HepG2 (cell line): ENCODE data around the gene EDC3.

Experiments
- ETV5 ChIP-seq: IDR thresholded peaks from 2 replicates; pipeline ENCODE4 v1.6.1; 2018; ENCODE audit warnings: missing biosample characterization, missing genetic modification reagents, inconsistent platforms, borderline replicate concordance
- JUND ChIP-seq: sonication (generic); formaldehyde crosslinking; IDR thresholded peaks from 2 replicates; pipeline ENCODE4 v1.8.0; 2022; ENCODE audit warnings: mild to moderate bottlenecking, missing genetic modification reagents
- MXD4 ChIP-seq: IDR thresholded peaks from 2 replicates; pipeline ENCODE4 v1.6.1; 2016; ENCODE audit warnings: mild to moderate bottlenecking, missing biosample characterization, missing genetic modification reagents
- NCOR1 ChIP-seq: fragments of 200-600 bp; sonication (generic); IDR thresholded peaks from 2 replicates; pipeline ENCODE4 v1.7.0; 2017; ENCODE audit warnings: antibody characterized with exemption, low read length, borderline replicate concordance
- RFX5 ChIP-seq: IDR thresholded peaks from 2 replicates; pipeline ENCODE4 v1.6.1; 2011; ENCODE audit warnings: low read depth, low read length, improper control_type of control experiment
- SMC3 ChIP-seq: IDR thresholded peaks from 2 replicates; pipeline ENCODE4 v1.6.1; 2011; ENCODE audit warnings: low read length, improper control_type of control experiment
- SNRNP70 ChIP-seq: fragments of 200-400 bp; formaldehyde crosslinking; IDR thresholded peaks from 2 replicates; pipeline ENCODE4 v1.6.1; 2017; ENCODE audit warnings: mild to moderate bottlenecking, low read depth, low read length, moderate library complexity
- SP2 ChIP-seq: sonication (generic); formaldehyde crosslinking; IDR thresholded peaks from 2 replicates; pipeline ENCODE4 v1.5.1; 2020; ENCODE audit warnings: mild to moderate bottlenecking, missing genetic modification reagents
- ZBTB1 ChIP-seq: sonication (generic); formaldehyde crosslinking; IDR thresholded peaks from 2 replicates; pipeline ENCODE4 v1.4.0; 2020; ENCODE audit warnings: missing genetic modification reagents, borderline replicate concordance
- ZNF773 ChIP-seq: sonication (generic); formaldehyde crosslinking; IDR thresholded peaks from 2 replicates; pipeline ENCODE4 v1.4.0; 2020; ENCODE audit warnings: missing genetic modification reagents, borderline replicate concordance
- TF ChIP-seq, protein P1 (sequence below): sonication (generic); formaldehyde crosslinking; IDR thresholded peaks from 2 replicates; pipeline ENCODE4 v1.5.0; 2020; ENCODE audit warnings: mild to moderate bottlenecking, missing genetic modification reagents, moderate library complexity
- TF ChIP-seq, protein P2 (sequence below): IDR thresholded peaks from 2 replicates; pipeline ENCODE4 v1.6.1; 2016; ENCODE audit warnings: low read depth, borderline replicate concordance
- TF ChIP-seq, protein P3 (sequence below): IDR thresholded peaks from 2 replicates; pipeline ENCODE4 v1.6.1; 2016; ENCODE audit warnings: missing compliant biosample characterization, missing genetic modification reagents, borderline replicate concordance

- TF ChIP-seq ETV5 (CRISPR knock-in tag), result no peak
- TF ChIP-seq, protein P1, sequence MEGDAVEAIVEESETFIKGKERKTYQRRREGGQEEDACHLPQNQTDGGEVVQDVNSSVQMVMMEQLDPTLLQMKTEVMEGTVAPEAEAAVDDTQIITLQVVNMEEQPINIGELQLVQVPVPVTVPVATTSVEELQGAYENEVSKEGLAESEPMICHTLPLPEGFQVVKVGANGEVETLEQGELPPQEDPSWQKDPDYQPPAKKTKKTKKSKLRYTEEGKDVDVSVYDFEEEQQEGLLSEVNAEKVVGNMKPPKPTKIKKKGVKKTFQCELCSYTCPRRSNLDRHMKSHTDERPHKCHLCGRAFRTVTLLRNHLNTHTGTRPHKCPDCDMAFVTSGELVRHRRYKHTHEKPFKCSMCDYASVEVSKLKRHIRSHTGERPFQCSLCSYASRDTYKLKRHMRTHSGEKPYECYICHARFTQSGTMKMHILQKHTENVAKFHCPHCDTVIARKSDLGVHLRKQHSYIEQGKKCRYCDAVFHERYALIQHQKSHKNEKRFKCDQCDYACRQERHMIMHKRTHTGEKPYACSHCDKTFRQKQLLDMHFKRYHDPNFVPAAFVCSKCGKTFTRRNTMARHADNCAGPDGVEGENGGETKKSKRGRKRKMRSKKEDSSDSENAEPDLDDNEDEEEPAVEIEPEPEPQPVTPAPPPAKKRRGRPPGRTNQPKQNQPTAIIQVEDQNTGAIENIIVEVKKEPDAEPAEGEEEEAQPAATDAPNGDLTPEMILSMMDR (CRISPR knock-in tag), result no peak
- TF ChIP-seq NCOR1, result no peak
- TF ChIP-seq RFX5, result no peak
- no peak for TF ChIP-seq MXD4
- TF ChIP-seq, protein P2, sequence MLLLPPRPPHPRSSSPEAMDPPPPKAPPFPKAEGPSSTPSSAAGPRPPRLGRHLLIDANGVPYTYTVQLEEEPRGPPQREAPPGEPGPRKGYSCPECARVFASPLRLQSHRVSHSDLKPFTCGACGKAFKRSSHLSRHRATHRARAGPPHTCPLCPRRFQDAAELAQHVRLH (CRISPR knock-in tag), result no peak
- no peak for TF ChIP-seq SMC3
- TF ChIP-seq, protein P3, sequence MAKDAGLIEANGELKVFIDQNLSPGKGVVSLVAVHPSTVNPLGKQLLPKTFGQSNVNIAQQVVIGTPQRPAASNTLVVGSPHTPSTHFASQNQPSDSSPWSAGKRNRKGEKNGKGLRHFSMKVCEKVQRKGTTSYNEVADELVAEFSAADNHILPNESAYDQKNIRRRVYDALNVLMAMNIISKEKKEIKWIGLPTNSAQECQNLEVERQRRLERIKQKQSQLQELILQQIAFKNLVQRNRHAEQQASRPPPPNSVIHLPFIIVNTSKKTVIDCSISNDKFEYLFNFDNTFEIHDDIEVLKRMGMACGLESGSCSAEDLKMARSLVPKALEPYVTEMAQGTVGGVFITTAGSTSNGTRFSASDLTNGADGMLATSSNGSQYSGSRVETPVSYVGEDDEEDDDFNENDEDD (CRISPR knock-in tag), result no peak
- TF ChIP-seq ZBTB1, result no peak
- no peak for TF ChIP-seq ZNF773 (CRISPR knock-in tag)
- no peak for TF ChIP-seq SP2 (CRISPR knock-in tag)
- TF ChIP-seq SNRNP70, result no peak
- no peak for TF ChIP-seq JUND (CRISPR knock-in tag)
Measured at GRCh38 chr15:74626336-74626735, 69.5 kb downstream of the EDC3 start.
